Fibroblast of villous mesenchyme (primary cell): ENCODE data around the gene ANKZF1. TPM values are rescaled to one million over a fixed set of nuclear protein-coding genes. Genes with fewer than 3 reads are reported as not detected.
A peak's percentile ranks its signal among the peaks of the same experiment; 100 is the strongest.

Source experiments
- DNase-seq: peaks from one replicate; pipeline ENCODE4 v3.0.0-alpha.2; 2010; ENCODE audit warnings: low read depth
- H3K4me3 ChIP-seq: 2 replicates; pipeline ENCODE4 v1.5.1; 2011; ENCODE audit warnings: low read depth, mild to moderate bottlenecking, low read length
- total RNA-seq: library from RNA; depleted of rRNA; stranded (reverse); fragments of >200 nt; gene quantifications from 2 replicates; pipeline ENCODE4 v1.2.3, GENCODE V29; 2012
- TF ChIP-seq, protein P1 (sequence below): IDR thresholded peaks from 2 replicates; pipeline ENCODE4 v1.5.1; 2012; ENCODE audit warnings: low read depth, mild to moderate bottlenecking, low read length; ENCODE audit not compliant: insufficient read depth

Gene ANKZF1
- total RNA-seq, 1 donor, result 22.0 TPM

DNA sequence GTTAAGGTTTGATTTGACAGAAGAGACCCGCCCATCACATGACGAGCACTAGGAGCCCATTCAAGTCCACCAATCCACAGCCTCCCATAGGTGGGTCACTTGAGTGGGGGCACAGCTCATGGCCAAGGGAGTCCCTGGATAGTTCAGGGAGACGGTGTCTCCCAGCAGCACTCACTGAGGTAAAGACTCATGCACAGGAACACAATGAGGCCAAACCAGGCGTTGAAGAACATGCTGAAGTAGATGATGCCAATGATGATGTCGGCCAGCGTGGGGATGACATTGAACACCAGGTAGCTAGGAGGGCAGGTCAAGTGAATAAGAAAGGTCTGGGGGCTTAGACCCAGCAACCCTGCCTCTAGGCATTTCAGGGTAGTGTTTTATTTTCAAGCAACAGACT lies 14.8 kb upstream of the ANKZF1 start:
- TF ChIP-seq, protein P1, sequence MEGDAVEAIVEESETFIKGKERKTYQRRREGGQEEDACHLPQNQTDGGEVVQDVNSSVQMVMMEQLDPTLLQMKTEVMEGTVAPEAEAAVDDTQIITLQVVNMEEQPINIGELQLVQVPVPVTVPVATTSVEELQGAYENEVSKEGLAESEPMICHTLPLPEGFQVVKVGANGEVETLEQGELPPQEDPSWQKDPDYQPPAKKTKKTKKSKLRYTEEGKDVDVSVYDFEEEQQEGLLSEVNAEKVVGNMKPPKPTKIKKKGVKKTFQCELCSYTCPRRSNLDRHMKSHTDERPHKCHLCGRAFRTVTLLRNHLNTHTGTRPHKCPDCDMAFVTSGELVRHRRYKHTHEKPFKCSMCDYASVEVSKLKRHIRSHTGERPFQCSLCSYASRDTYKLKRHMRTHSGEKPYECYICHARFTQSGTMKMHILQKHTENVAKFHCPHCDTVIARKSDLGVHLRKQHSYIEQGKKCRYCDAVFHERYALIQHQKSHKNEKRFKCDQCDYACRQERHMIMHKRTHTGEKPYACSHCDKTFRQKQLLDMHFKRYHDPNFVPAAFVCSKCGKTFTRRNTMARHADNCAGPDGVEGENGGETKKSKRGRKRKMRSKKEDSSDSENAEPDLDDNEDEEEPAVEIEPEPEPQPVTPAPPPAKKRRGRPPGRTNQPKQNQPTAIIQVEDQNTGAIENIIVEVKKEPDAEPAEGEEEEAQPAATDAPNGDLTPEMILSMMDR, result no peak
- no peak for DNase-seq
- no peak overlapping the region for H3K4me3 ChIP-seq

DNA sequence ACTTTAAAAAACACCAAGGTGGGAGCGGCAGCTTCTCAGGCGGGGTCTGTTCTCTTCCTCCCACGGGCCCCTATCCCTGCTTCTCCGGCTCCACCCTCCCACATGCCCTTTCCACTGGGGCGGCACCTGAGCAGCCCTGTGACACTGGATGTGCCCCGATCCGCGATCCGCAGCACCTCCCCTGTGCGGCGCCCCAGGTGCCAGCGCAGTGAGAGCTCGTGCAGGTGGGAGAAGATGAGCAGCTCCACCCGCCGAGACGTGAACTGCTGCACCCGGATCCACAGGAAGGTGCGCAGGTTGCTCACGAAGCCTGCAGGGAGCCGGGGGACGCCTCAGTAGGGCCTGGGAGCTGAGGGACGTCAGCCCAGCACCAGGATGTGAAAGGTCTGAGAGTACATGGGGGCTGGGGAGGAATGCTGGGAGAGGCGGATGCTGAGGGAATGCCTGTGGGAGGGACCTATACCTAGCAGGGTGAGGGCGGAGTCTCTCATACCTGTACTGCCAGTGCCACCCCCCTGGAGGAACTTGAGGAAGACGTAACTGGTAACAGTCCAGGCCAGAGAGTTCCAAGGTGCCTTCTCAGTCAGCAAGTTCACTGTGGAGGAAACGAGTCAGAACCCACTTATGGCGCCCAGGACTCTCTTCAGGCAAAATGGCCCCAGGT lies 13.6 kb upstream of the ANKZF1 start:
- DNase-seq, result no peak
- H3K4me3 ChIP-seq, result no peak overlapping the region
- TF ChIP-seq, protein P1, result no peak

DNA sequence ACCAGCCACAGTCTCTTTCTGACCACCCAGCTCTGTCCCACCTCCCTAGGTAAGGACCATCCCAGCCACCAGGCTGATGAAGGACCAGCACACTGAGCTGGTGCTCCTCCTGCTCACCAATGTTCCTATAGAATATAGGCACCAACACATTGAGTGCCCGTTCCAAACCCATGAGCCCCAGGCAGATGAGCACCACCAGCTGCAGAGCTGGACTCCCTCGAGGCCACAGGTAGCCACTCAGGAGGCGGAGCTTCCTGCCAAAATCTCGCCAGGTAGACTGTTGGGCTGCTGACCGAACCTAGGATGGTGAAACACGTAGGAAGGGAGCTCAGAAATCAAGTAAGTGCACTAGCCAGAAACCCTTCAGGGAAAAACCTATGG lies 13.1 kb upstream of the ANKZF1 start:
- no peak for DNase-seq
- TF ChIP-seq, protein P1, result no peak
- H3K4me3 ChIP-seq, result no peak overlapping the region

DNA sequence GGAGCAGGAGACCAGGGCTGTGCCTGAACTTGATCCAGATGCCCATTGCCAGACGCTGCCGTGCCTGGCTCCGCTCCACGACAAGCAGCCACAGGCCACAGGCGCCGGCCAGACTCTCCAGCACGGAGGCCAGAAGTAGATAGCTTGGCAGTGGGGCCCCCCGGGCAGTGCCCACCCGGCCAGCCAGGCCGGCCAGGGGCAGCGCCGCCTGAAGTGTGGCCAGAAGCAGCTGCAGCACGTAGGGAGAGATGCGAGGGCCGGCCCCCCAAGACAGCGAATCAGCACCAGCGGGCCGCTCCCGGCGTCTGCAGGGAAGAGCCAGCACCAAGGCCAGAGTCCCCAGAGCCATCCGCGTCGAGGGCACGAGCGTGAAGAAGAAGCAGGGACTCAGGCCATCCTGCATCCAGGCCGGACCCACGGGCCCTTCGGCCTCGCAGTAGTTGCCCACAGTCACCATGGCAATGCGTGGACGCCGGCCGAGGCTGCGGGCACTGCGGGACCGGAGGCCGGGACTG lies 11.3 kb upstream of the ANKZF1 start:
- peak; percentile 75 for DNase-seq
- H3K4me3 ChIP-seq, result peak overlapping the region; percentile 61
- TF ChIP-seq, protein P1, result no peak

DNA sequence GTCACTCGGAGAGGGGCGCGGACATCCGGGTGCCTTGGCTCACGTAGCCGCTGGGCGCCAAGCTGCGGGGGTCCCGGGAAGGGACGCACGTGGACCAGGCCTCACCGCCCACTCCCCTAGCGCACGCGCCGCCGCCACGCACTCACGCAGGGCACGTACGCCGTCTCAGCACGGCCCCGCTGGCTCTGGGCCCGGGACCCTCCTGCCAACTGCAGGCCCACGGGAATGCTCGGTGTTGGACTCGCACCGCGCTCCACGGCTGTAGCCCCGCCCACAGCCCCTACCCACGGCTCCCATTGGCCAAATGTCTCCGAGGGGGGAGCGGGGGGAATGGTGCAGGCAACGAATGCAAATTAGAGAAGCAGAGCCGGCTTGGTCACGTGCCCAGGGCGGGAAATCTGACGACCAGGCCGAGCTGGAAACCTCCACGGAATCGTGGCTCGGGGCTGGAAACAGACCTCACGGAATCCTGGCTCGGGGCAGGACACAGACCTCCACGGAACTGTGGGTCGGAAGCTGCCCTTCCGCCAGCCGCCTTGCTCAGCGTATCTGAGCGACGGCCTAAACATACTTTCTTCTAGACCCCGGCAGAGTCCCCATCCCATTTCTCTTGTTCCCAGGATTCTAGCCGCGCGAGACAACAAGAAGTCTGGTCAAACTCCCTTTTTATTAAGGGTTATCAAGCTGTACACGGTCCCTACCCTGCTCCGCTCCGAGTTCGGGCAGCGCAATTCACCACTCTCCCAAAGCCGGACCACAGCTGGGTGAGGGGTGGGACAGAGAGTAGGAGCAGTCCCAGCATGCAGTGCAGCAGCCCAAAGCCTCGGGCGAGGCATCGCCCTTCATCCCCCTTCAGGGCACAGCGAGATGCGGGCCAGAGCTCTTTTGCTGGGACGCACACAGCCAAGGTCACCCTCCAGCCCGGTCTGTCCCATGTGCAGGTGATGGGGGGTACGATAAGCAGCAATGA lies 10.6 kb upstream of the ANKZF1 start, which contains the start of gene ABCB6:
ABCB6 (minus strand) TSS at position 227 of the 970 bp plus-strand sequence. CDS start 285 bp downstream, outside the sequence.
- TF ChIP-seq, protein P1, result no peak
- peak; percentile 92 for DNase-seq
- H3K4me3 ChIP-seq, result peak within 1 kb of the TSS; percentile 61

DNA sequence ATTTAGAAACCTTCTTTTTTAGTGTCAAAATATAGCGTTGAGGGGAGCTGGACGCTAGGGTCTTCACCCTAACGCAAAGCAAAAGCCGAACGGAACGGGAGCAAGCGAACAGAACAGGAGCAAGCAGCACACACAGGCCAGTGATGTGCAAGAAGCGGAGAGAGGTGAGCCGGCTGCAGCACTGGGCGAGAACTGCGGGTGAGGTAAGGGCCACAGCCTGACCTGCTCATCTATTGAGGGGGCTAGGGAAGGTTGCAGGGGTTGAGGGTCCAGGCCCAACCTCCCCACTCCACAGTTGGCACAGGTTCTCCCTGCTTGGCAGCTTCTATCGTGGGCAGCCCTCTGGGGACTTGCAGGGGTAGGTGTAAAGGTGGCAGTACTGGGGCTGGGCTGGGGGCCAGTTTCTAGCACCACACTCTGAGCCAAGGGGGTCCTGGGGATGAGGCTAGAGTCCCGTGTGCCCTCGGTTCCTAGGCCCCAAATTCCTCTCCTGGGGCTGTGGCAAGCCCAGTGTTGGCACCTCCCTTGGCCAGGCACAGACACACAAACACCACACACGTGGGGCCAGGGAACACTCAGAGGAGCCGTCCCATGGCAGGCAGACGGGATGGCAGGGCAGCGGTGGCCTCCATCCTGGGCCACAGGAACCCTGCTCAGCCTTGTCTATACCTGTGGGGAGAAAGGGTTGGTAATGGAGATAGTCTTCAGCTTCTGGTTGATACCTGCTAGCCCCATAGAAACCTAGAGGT lies 9.6 kb upstream of the ANKZF1 start:
- no peak for DNase-seq
- TF ChIP-seq, protein P1, result no peak
- no peak overlapping the region for H3K4me3 ChIP-seq
